ENCODE data around the gene SLC9A9.
"Not testable (repeated sequence)": the region's sequence is repeated elsewhere in the genome, so short reads cannot be mapped to it uniquely, and the experiment has no call there.

The SLC9A9 gene

GRCh38 chr3:143810953-143811265, 37.4 kb downstream of the SLC9A9 start:
- DNase-seq (no peak), ATAC-seq (replicated peaks) (peak; percentile 30 to 36)
- peaks cover 0 to 4% of the 10 kb centered on the region in 2 donors for H3K36me3 Mint-ChIP-seq
- H3K9me3 Mint-ChIP-seq, result no peaks in the 10 kb centered on the region
- no peak overlapping the region for H3K27ac Mint-ChIP-seq
- H3K4me1 Mint-ChIP-seq, result peaks cover 37 to 53% of the 10 kb centered on the region in 2 donors
- H3K4me3 Mint-ChIP-seq, result peak overlapping the region; percentile 26 to 61
- H3K27me3 Mint-ChIP-seq, result no peaks in the 10 kb centered on the region

GRCh38 chr3:143810166-143810952, 37.9 kb downstream of the SLC9A9 start:
- H3K27me3 Mint-ChIP-seq, result no peaks in the 10 kb centered on the region
- H3K4me1 Mint-ChIP-seq, result peaks cover 42 to 57% of the 10 kb centered on the region in 2 donors
- no peak for ATAC-seq (replicated peaks)
- DNase-seq, result no peak
- H3K9me3 Mint-ChIP-seq, result no peaks in the 10 kb centered on the region
- peak overlapping the region; percentile 26 to 61 for H3K4me3 Mint-ChIP-seq
- peaks cover 0 to 4% of the 10 kb centered on the region in 2 donors for H3K36me3 Mint-ChIP-seq
- no peak overlapping the region for H3K27ac Mint-ChIP-seq

- Mint-ChIP-seq H3K27me3 (no peaks in the 10 kb centered on the region), H3K27ac (no peak overlapping the region), H3K9me3 (no peaks in the 10 kb centered on the region), H3K4me1 (peaks cover 35 to 48% of the 10 kb centered on the region in 2 donors), H3K36me3 (no peaks in the 10 kb centered on the region), H3K4me3 (no peak overlapping the region)
- no peak for DNase-seq
- ATAC-seq (replicated peaks), result no peak
Measured at GRCh38 chr3:143809121-143809621, 39.1 kb downstream of the SLC9A9 start.

- Mint-ChIP-seq H3K36me3 (no peaks in the 10 kb centered on the region), H3K9me3 (no peaks in the 10 kb centered on the region), H3K4me1 (peaks cover 26 to 36% of the 10 kb centered on the region in 2 donors), H3K27ac (no peak overlapping the region), H3K4me3 (no peak overlapping the region), H3K27me3 (no peaks in the 10 kb centered on the region)
- DNase-seq (no peak), ATAC-seq (replicated peaks) (no peak)
Measured at GRCh38 chr3:143808030-143808429, 40.2 kb downstream of the SLC9A9 start.

GRCh38 chr3:143806038-143806437, 42.2 kb downstream of the SLC9A9 start:
- ATAC-seq (replicated peaks) (peak; percentile 46 to 69), DNase-seq (no peak)
- H3K36me3 Mint-ChIP-seq, result no peaks in the 10 kb centered on the region
- H3K9me3 Mint-ChIP-seq, result no peaks in the 10 kb centered on the region
- H3K4me1 Mint-ChIP-seq, result peaks cover 16 to 18% of the 10 kb centered on the region in 2 donors
- H3K27me3 Mint-ChIP-seq, result no peaks in the 10 kb centered on the region
- H3K4me3 Mint-ChIP-seq, result no peak overlapping the region
- H3K27ac Mint-ChIP-seq, result no peak overlapping the region

GRCh38 chr3:143805476-143805875, 42.8 kb downstream of the SLC9A9 start:
- not testable (repeated sequence) for H3K27me3 Mint-ChIP-seq; H3K9me3 Mint-ChIP-seq; ATAC-seq (replicated peaks); H3K4me3 Mint-ChIP-seq; DNase-seq; H3K27ac Mint-ChIP-seq; H3K36me3 Mint-ChIP-seq
- H3K4me1 Mint-ChIP-seq, result peaks cover 11 to 12% of the 10 kb centered on the region in 2 donors

GRCh38 chr3:143801046-143801445, 47.2 kb downstream of the SLC9A9 start:
- not testable (repeated sequence) for DNase-seq; H3K36me3 Mint-ChIP-seq; H3K4me3 Mint-ChIP-seq; ATAC-seq (replicated peaks); H3K27me3 Mint-ChIP-seq; H3K27ac Mint-ChIP-seq; H3K9me3 Mint-ChIP-seq; H3K4me1 Mint-ChIP-seq

GRCh38 chr3:143798151-143798550, 50.1 kb downstream of the SLC9A9 start:
- not testable (repeated sequence) for DNase-seq; H3K27me3 Mint-ChIP-seq; H3K36me3 Mint-ChIP-seq; H3K4me3 Mint-ChIP-seq; H3K4me1 Mint-ChIP-seq; H3K27ac Mint-ChIP-seq; H3K9me3 Mint-ChIP-seq; ATAC-seq (replicated peaks)

GRCh38 chr3:143795874-143796273, 52.4 kb downstream of the SLC9A9 start:
- Mint-ChIP-seq H3K27me3 (no peaks in the 10 kb centered on the region), H3K27ac (no peak overlapping the region), H3K9me3 (peaks cover 12 to 13% of the 10 kb centered on the region in 2 donors), H3K4me3 (no peak overlapping the region), H3K4me1 (no peaks in the 10 kb centered on the region), H3K36me3 (peaks cover 17 to 20% of the 10 kb centered on the region in 2 donors)
- DNase-seq (no peak), ATAC-seq (replicated peaks) (no peak)

GRCh38 chr3:143794793-143795462, 53.3 kb downstream of the SLC9A9 start:
- H3K27me3 Mint-ChIP-seq, result no peaks in the 10 kb centered on the region
- ATAC-seq (replicated peaks) (no peak), DNase-seq (no peak)
- H3K9me3 Mint-ChIP-seq, result peaks cover 15% of the 10 kb centered on the region in 2 donors
- peaks cover 24 to 27% of the 10 kb centered on the region in 2 donors for H3K36me3 Mint-ChIP-seq
- H3K27ac Mint-ChIP-seq, result no peak overlapping the region
- no peaks in the 10 kb centered on the region for H3K4me1 Mint-ChIP-seq
- no peak overlapping the region for H3K4me3 Mint-ChIP-seq

GRCh38 chr3:143793971-143794370, 54.3 kb downstream of the SLC9A9 start:
- Mint-ChIP-seq H3K9me3 (peaks cover 15% of the 10 kb centered on the region in 2 donors), H3K27ac (no peak overlapping the region), H3K27me3 (no peaks in the 10 kb centered on the region)

GRCh38 chr3:143791386-143791785, 56.9 kb downstream of the SLC9A9 start:
- Mint-ChIP-seq H3K27ac (no peak overlapping the region), H3K36me3 (peaks cover 23 to 27% of the 10 kb centered on the region in 2 donors), H3K4me3 (no peak overlapping the region), H3K27me3 (no peaks in the 10 kb centered on the region), H3K4me1 (peaks cover 3 to 11% of the 10 kb centered on the region in 2 donors), H3K9me3 (peaks cover 15% of the 10 kb centered on the region in 2 donors)
- DNase-seq (no peak), ATAC-seq (replicated peaks) (no peak)

More at GRCh38 chr3:143793971-143794370, 54.3 kb downstream of the SLC9A9 start:
- Mint-ChIP-seq H3K36me3 (peaks cover 25 to 27% of the 10 kb centered on the region in 2 donors), H3K4me3 (no peak overlapping the region), H3K4me1 (no peaks in the 10 kb centered on the region)
- DNase-seq (no peak), ATAC-seq (replicated peaks) (no peak)

GRCh38 chr3:143786219-143787191, 61.8 kb downstream of the SLC9A9 start:
- ATAC-seq (replicated peaks) (peak; percentile 79 to 96), DNase-seq (no peak)
- Mint-ChIP-seq H3K27me3 (no peaks in the 10 kb centered on the region), H3K9me3 (peaks cover 11 to 12% of the 10 kb centered on the region in 2 donors), H3K27ac (no peak overlapping the region), H3K4me1 (peaks cover 13 to 21% of the 10 kb centered on the region in 2 donors), H3K36me3 (peaks cover 18 to 19% of the 10 kb centered on the region in 2 donors), H3K4me3 (peak overlapping the region; percentile 8 to 28)

- no peak overlapping the region for H3K4me3 Mint-ChIP-seq
- no peaks in the 10 kb centered on the region for H3K27me3 Mint-ChIP-seq
- H3K27ac Mint-ChIP-seq, result no peak overlapping the region
- H3K36me3 Mint-ChIP-seq, result peaks cover 8 to 11% of the 10 kb centered on the region in 2 donors
- H3K9me3 Mint-ChIP-seq, result peaks cover 4% of the 10 kb centered on the region in 2 donors
- DNase-seq (no peak), ATAC-seq (replicated peaks) (no peak)
- H3K4me1 Mint-ChIP-seq, result peaks cover 13 to 21% of the 10 kb centered on the region in 2 donors
Measured at GRCh38 chr3:143784446-143784845, 63.8 kb downstream of the SLC9A9 start.

Measured in stimulated activated naive B cell treated with anti-CD40 and anti-IgM and Interleukin-4, amounts not matched to agents 10 μg/mL and 1 μg/mL and 100 μg/mL, for 72 hours (primary cell).